Inflammatory macrophage treated with lipopolysaccharide for 1 hour (primary cell): ENCODE measurements around the gene RELL2.
"Not testable (repeated sequence)": the region's sequence is repeated elsewhere in the genome, so short reads cannot be mapped to it uniquely, and the experiment has no call there.

Experiments
- DNase-seq, 2 donors: peaks; one replicate each; pipeline ENCODE4 v3.0.0-alpha.2; 2020 to 2022

The RELL2 gene, protein sequence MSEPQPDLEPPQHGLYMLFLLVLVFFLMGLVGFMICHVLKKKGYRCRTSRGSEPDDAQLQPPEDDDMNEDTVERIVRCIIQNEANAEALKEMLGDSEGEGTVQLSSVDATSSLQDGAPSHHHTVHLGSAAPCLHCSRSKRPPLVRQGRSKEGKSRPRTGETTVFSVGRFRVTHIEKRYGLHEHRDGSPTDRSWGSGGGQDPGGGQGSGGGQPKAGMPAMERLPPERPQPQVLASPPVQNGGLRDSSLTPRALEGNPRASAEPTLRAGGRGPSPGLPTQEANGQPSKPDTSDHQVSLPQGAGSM

DNA sequence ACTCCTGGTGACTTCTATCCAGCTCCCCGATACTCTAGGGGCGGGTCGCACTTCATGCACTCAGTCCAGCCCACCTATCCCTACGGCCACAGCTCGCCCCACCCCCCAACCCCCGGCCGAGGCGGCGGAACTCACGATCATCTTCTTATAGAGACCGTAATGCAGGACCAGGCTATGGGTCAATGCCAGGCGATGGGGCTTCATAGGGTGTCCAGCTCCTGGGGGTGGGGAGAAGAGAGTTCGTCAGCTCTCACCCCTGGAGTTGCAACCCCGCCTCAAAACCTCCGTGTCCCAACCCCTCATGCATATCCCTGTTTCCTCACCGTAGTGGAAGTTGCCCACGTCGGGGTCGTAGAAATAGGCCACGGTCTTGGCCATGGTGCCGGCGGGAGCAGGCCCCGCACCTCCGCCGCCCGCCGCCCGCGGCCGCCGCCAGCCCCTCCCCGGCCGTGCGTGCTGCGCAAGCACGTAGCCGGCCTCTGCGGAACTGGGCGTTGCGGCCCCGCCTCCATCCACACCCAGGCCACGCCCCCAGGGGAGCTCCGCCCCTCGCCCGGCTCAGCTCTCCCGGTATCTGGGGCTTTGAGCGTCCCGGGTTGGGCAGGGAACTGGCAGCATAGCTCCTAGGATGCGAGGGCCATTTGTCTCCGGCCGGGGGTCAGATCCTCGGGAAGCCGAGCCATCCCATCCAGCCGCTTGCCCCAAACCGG, at the start of gene RELL2, which contains the start of gene HDAC3:
TSS of gene RELL2 (plus strand) at position 585 of the 710 bp plus-strand sequence. CDS start 1,229 bp downstream, outside the sequence.
TSS of gene HDAC3 (minus strand) at position 437 of the 710 bp plus-strand sequence. CDS start at position 378, 59 bp downstream.
- peak; percentile 83 to 96 for DNase-seq

DNA sequence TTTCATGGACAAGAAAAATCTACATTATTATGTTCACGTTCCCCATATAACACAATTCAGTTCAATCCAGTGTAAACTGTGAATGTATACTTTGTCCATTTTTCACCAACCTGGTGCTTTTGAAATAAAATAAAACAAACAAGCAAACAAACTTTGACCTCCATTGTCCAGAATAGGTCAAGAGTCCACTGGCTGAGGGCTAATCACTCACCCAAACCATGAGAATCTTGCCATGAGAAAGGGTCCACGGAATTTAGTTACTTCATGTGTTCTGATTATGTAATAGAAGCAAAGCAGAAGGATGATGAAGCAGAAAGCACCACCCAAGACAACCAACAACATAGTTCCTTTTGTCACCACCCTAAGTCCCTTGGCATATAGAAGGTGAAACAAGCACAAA, 46.7 kb upstream of the RELL2 start:
- peak; percentile 60 to 79 for DNase-seq

DNA sequence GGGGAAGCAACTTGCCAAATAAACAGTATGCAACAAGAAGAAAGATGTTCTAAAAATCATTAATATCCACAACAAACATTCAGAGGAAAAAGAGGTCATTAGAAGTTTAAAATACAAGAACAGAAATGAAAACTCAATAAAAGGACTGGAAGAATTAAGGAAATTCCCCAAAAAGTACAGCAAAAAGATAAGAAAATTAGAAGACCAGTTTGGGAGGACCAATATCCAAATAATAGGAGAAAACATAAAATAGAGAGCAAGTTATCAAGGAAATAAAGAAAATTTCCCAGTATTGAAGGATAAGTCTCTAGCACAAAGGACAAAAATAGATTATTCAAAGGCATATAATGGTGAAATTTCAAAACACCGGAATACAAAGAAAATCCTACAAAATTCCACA, 39.9 kb upstream of the RELL2 start:
- DNase-seq, result no peak

DNA sequence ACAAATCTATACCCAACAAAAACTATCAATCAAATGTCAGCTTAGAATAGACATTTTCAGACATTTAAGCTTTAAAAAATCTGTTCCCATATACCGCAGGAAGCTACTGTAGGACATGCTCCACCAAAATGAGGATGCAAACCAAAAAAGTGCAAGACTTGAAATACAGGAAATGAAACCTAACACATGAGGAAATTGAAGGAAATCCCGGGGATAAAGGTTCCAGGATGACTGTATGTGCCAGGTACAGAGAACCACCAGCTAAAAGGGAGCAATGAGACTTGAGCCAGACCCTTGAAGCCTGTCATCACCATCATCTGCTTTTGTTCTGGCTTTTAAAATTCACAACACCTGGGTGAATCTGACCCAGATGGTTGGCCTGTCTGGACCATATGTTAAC, 39.4 kb upstream of the RELL2 start:
- peak; percentile 71 to 73 for DNase-seq

DNA sequence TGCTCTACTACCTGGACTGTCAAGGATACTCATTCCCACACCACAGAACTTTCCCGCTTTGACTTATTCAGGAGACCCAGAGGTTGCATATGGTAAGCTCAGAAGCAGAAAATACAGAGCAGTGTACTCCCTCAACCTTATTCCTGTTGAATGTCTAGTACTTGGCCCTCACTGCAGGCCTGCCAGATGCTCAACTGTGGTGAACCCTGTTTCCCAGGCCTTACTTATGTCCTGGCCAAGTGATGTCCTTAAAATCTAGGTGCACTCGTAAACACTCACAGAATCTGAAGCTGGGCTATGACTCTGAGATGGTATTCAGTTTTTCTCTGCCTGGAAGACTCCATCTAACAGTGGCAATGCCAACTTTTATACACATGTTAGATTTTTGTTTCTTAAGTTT, 39.0 kb upstream of the RELL2 start:
- DNase-seq, result no peak

DNA sequence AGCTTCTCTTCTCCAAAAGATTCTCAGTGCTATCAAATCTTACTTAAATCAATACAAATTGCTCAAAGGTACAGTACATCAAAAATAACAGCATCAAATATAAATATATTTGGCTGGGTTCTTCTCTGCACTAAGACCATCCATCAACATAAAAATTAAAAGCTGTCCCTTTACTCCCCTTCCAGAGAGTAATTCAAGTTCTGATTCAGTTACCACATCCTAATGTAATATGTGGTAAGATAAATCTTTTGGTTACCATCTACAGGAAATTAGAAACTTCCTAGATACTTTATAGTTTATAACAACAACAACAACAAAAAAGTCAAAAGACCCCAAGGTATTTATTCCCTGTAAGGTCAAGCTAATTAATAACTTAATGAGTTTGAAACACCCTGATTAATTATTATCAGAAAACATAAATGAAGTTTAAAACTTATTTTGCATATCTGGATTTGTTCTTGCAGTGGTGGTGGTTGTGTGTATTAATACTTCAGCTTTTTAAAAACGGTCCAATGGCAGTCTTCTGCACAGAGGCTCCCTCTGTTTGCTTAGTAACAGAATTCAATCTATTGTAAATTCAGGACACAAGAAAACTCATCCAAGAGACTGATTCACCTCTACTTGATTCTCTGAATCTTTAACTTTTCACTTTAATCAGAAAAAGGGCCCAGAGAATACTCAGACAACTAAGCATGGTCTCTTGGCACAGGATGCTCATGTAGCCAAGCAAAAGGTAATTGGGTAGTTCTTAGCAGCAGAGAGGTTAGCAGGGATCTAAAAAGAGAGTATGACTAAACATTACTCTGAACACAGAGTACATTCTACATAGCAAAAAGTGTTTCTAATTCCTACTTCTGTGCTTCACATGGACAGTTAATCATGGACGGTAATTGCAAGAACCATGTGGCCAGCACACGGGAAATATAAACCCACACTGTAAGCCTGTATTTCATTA, 38.1 kb upstream of the RELL2 start:
- DNase-seq, result no peak

DNA sequence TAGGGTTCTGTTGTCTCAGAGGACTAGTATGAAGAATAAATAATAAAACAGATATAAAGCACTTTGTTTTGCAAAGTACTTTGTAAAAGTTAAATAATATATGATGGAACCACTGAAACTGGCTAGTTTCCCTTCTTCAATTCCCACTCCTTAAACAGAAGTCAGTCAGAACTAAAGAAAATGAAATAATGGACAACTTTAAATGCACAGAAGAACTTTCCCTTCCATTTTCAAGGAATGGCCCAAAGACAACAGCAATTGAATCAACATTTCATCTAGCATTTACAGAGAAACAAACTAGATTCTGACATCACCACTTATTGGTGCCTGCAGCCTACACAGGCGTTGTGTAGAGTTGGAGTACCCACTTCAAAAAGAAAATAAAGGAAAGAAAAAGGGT, 34.2 kb upstream of the RELL2 start:
- DNase-seq, result no peak

DNA sequence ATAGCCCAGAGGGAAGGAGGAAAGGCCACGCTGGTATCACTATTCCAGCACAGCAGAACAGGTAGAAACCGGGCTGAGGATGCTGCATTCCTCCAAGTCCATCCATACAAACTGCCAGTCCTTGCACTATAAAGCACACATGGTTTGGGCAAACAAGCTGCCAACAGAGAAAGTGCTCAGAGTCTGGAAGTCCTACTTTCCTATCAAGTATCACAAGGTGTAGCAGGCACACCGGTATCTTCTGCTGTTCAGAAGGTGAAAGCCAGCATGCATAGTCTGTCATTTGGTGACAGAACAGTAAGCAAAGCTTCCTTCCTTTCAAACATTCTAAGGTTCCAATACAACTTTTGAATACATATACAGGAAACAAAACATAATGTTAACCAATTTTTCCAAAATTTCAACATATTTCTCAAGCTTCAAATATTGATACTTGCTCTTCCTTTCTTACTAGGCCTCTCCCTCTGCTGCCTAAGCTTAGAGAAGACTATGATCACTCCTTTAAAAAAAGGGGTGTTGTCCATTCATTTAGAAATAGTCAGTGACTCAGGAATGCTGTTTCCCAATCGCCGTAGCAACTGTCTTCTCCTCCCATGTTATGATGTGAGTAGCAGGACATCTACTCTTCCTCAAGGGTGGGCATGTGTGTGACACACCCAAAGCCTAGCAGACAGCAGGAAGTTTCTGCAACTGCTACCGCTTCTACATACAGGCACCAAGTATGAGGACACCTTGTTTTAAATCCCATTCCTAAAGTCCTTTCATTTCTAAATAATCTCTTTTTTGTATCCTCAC, 32.7 kb upstream of the RELL2 start:
- DNase-seq, result peak; percentile 97 to 98

DNA sequence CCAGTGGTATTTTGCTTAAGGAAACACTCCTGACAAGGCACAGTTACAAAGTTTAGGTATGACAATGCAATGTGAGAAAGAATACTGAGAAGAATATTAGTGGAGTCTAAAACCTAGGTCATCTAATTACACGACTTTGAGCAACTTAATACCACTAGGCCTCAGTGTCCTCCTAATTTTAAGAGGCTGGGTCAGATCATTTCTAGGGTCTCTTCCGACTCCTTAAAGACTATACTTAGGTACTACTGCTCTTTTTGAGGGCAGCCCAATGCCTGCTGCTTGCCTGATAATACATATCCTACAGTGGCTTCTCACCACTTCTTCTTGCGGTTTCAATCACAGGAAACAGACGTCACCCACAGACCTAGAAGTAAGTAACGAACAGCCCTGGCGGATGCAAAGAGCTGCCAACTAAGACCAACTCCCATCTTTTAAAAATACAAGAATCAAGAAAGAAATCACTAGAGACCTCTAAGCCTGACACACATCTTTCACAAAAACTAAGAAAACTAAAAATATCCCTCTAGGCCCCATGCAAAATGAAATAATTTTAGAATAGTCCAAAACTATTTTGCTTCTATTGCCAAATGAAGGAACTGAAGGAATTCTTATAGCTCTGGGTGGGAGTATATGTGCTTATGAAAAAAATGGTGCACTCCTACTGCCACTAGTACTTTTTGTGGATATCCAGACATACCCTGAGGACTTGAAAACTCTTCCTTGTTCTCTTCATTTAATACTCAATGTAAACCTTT, 31.1 kb upstream of the RELL2 start:
- peak; percentile 75 to 77 for DNase-seq

DNA sequence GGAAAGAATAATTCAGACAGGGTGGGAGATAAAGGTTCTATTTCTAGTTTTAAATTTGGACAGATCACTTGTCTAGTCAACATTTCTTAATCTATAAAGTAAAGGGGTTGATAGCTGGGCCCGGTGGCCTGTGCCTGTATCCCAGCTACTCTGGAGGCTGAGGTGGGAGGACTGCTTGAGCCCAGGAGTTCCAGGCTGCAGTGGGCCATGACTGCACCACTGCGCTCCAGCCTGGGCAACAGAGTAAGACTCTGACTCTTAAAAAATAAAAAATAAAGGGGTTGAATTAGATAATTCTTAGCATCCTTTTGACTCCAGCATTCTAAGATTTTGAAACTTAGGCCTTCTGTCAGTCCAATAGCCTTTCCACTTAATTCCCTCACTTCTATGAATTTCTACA, 28.8 kb upstream of the RELL2 start:
- DNase-seq, result no peak

DNA sequence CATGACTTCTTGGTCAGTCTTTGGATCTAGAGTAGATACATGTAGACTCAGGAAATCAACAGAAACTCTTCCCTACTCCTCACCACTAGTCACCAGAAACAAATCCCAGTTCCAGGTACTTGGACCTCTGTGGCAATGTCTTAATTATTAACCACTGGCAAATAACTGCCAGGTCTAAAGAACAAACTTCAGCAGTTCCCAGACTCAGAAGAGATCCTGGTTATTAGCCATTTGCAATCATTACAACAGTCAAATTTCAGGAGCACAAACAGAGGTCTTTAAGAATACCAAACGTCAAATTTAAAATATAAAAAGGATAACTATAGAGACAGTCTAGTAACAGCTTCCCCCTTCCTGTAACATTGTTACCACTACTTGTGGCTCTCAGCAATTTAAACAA, 28.2 kb upstream of the RELL2 start:
- no peak for DNase-seq

DNA sequence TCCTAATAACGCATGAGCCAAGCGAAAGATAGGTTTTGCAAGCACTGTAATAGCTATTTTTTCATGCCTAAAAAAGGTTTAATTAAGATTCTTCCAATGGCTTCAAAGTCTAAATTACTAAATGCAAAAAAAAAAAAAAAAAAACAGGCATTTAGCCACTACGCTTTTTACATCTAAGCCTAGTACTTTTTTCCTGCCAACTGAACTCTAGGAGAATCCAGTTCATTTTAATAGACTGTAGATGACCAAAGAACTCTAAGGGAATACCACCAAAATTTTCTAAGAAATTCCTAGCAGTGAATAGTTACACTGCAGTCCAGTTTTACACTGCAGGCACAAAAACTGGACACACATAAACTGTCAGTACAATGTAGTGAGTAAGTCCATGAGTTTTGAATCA, 27.8 kb upstream of the RELL2 start:
- no peak for DNase-seq

DNA sequence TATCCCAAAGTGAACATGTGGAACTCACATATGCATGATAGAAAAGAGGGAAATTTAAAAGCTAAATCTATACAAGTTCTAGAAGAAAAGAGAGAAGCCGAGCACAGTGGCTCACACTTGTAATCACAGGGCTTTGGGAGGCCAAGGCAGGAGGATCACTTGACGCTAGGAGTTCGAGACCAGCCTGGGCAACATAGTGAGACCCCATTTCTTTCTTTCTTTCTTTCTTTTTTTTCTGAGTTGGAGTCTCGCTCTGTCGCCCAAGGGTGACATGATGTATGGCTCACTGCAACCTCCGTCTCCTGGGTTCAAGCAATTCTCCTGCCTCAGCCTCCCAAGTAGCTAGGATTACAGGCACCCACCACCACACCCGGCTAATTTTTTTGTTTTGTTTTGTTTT, 26.9 kb upstream of the RELL2 start:
- DNase-seq, result not testable (repeated sequence)

DNA sequence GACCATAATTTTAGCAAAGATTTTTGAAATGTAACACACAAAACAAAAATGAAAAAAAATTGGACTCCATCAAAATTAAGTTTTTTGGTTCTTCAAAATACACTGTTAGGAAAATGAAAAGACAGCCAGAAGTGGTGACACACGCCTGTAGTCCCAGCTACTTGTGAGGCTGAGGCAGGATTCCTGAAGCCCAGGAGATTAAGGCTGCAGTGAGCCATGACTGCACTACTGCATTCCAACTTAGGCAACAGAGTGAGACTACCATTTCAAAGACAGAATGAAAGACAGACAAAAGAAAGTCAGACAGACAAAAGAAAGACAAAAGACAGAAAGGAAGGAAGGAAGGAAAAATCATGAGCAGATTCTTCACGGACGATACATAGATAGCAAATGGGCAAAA, 25.5 kb upstream of the RELL2 start:
- DNase-seq, result no peak

DNA sequence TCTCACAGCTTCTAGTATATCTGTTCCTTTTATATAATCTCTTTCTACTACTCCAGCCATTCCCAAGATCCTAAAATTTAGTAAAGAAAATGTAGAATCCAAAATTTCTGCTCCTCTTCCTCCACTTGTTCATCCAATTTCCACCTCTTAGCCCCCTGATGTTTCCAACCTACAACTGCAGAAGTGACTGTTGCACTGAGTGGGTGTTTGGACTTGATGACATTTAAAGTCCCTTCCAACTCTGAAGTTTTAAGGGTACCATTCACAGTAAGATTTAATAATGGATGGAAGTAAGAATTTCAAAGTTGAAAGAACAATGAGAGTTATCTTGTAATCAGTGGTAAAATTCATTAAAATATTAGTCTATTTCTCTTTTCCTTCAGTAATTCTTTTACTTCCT, 23.5 kb upstream of the RELL2 start:
- no peak for DNase-seq

DNA sequence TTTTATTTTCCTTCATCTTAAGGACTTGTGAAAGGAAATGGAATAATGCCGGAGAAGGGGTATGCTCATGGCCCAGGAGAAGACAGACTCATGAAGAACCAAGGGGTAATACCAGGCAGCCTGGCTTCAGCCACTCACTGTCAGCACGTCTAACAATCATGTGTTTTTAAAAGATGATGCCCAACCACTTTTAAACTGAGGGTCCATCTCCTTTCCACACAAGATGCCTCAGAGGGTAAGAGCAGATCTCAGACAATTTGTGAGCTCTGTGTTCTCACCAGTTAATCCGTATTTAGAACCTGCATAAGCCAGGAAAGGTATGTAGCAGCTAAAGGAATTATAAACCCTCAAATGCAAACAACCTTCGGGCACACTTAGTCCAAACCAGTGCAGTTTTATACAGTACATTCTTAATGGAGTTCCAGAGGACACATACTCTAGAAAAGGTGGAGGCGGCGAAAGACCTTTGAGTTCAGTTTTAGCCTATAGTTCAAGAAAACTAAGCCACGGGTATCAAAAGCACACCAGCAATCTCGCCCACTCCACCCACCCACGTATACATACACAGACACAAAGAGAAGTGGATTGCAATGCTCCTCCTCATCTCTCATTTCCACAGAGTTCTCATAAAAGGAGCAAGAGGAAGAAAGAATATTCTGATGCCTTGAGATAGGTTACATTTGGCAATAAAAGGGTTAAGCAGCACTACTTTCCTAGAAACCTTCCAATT, 20.6 kb upstream of the RELL2 start:
- DNase-seq, result peak; percentile 59 to 74

DNA sequence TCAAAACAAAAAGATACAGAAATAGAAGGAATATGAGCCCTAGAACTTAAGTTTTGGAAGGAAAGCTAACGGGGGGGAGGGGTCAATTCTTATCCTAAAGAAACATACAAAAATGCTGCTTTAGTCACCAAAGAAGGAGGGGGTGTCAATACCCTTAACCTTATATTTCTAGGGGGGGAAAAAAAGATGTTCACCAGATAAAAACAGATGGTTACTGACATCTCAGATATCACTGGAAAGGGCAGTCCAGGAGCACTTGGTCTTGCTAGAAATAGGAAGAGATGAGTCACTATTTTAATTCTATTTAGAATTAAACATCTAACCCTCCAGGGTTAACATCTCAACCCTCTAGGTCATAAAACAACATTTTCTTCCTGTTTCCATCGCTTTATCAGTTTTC, 19.7 kb upstream of the RELL2 start:
- DNase-seq, result no peak

DNA sequence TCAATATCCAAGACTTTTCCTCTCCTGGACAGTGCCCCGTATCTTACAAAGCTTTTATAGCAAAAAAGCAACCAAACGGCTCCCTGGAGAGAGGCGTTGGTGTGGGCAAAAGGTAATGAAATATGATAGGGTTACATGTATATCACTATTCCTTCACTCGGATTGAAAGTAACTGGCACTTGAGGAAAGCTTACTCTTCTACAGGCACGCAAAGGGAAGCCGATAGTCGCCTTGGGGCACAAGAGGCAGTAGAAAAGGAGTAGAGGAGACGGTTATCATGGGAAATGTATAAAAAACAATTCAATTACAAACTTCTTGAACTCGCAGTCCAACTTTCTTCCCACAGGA, 19.1 kb upstream of the RELL2 start:
- DNase-seq, result no peak

DNA sequence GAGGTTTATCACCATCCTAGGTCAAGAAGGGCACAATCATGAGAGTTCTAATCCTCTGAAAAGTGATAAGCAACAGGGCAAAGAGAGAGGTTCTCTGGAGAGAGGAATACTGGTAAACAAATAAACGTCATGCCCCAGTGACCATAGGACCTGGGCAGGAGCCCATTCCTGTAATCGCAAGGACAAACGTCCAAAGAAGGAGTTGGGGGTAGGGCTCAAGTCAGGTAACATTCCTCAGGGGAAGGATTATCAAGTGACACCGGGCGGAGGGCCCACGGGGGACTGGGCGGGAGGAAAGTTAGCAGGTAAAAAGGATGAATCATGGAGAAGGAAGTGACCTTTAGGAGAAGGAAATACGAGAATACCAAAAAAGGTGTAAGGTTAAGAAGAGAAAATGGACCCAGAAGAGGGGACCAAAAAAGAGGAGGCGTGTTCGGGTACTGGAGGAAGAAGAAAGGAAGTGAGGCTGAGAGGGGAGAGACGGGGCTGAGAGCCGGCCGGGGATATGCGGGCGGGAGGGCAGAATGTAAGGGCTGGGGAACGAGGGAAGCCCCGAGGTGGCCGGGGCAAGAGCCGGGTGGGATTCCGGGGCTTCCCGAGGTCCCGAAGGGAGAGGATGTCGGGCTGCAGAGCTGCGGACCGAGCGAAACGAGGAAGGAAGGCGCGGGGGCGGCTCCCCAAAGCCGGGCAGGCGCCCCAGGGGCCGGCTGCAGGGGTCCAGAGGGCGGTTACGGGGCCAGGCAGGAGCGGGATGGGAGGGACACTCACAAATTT, 18.6 kb upstream of the RELL2 start:
- DNase-seq, result peak in 1 of 2 donors; percentile 31
